MM.1S (cell line): ENCODE data around the gene SCAI.
"Not testable (repeated sequence)": the region's sequence is repeated elsewhere in the genome, so short reads cannot be mapped to it uniquely, and the experiment has no call there.

Source experiments
- CTCF ChIP-seq: fragments of 300-600 bp; sonication (generic); IDR thresholded peaks from 2 replicates; pipeline ENCODE4 v1.5.1; 2016; ENCODE audit warnings: antibody characterized with exemption, low read length, mixed read lengths
- EZH2 ChIP-seq: fragments of 300-600 bp; sonication (generic); optimal IDR thresholded peaks from 2 replicates; pipeline ENCODE3; 2017; ENCODE audit warnings: low read depth, mild to moderate bottlenecking, antibody characterized with exemption, low read length, mixed read lengths
- EZH2phosphoT487 ChIP-seq: fragments of 300-600 bp; sonication (generic); IDR thresholded peaks from 2 replicates; pipeline ENCODE4 v1.6.1; 2018; ENCODE audit warnings: antibody characterized with exemption, low read length

- TF ChIP-seq EZH2, CTCF, EZH2phosphoT487: not testable (repeated sequence)
Observed at GRCh38 chr9:125015655-125016054, 127.7 kb downstream of the SCAI start.
